NCI-H226 (cell line): Measurements from ENCODE around the gene PRELID3B.
A peak's percentile ranks its signal among the peaks of the same experiment; 100 is the strongest.

Source experiments
- DNase-seq: peaks from one replicate; pipeline ENCODE4 v3.0.0-alpha.2; 2015

The PRELID3B gene

GRCh38 chr20:59042151-59042795 is at the start of gene PRELID3B:
TSS of gene PRELID3B (minus strand) at chr20:59042786. CDS start at chr20:59042730, 56 bp downstream.
- DNase-seq = no peak

DNA sequence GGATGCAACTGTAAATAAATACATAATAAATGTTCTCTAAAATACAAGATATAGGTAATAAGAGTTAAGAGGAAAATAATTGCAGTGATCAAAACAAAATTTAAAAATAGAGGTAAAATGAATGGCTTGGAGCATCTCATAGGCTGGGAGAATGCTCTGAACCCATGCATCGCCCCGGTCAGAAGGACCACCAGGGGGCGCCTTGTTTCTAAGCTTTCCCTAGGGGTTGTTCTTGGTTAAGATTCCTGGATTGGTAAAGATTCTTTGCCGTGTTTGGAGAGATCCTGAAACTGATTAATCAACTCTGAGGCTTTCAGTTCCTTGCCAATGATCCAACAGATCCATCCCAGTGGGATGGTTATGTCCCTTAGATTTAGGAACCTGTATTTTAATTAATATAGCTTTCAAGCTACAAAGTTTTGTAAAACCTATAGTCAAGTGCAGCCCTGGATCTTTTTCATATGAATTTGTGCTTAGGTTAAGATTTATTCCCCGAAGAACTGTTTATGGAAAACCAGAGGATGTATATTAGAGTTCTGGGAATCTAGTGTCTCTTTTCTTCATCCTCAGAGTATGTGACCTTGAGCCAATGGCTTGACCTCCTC is 45.3 kb upstream of the PRELID3B start:
- peak; percentile 22 for DNase-seq

DNA sequence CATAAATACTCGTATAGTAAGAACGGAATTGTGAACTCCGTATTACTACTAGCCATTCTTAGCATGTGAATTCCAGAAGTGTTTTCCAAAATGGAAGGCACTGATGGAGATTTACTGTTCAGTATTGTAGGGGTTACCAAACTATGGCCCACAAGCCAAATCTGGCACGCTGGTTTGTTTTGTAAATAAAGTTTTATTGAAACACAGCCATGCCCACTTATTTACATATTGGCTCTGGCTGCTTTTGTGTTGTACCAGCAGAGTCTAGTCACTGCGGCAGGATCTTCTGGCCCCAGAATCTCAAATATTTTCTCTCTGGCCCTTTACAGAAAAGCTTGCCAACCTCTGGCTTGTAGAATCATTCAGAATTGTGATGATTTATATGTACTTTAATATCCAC is 44.3 kb upstream of the PRELID3B start:
- DNase-seq = no peak

- no peak for DNase-seq
These were observed 41.7 kb upstream of the PRELID3B start for GRCh38 chr20:59084041-59084850.

GRCh38 chr20:59082981-59083380 is 40.4 kb upstream of the PRELID3B start:
- peak; percentile 97 for DNase-seq

GRCh38 chr20:59082077-59082740 is 39.6 kb upstream of the PRELID3B start:
- DNase-seq = peak; percentile 80

DNA sequence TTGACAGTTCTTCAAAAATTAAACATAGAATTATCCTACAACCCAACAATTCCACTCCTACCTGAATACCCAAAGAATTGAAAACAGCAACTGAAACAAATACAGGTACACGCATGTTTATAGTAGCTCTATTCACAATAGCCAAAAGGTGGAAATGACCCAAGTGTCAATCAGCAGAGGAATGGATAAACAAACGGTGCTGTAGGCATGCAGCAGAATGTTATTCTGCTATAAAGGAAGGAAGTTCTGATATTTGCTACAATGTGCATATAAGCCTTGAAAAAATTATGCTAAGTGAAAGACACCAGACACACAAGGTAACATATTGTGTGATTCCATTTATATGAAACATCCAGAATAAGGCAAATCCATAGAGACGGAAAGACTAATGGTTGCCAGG is 38.5 kb upstream of the PRELID3B start:
- DNase-seq = no peak

- DNase-seq = peak; percentile 72
These were observed 35.6 kb upstream of the PRELID3B start for GRCh38 chr20:59078231-59078630.

DNA sequence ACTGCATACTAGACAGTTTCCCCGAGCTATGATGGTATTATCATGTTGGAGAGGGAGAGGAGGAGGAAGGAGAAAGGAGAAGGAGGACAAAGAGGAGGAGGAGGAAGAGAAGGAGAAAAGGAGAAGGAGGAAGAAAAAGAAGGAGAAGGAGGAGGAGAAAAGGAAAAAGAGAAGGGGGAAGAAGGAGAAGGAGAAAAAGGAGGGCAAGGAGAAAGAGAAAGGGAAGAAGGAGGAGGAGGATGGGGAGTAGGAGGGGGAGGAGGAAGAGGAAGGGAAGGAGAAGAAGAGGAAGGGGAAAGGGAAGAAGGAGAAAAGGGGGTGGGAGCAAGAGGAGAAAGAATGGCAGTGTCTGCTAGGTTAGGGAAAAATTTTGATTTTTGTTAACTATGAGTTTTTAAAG is 35.1 kb upstream of the PRELID3B start:
- no peak for DNase-seq

DNA sequence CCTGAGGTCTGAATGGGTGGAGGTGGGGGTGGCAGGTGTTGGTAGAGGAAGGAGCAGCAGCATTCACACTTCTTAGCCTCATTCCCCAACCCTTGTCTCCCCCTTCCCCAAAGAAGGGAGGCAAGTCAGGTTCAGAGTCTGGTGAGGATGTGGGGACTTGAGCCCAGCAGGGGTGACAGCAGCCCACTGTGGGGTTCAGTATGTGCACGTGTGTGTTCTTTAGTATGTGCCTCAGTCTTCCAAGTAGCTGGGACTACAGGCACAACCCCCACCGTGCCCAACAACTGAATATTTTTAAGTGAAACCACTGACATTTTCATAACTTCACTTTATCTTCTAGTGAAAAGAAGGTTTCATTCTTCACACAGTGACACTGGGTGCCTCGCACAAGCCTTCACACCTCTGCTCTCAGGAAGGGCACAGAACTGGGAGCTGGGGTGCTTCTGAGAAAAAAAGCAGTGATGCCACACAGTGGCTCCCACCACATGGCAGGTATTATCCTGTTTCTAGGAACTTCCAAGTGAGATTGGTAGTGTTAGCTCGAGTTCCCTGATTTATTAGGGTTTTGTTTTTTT is 33.4 kb upstream of the PRELID3B start:
- no peak for DNase-seq

DNA sequence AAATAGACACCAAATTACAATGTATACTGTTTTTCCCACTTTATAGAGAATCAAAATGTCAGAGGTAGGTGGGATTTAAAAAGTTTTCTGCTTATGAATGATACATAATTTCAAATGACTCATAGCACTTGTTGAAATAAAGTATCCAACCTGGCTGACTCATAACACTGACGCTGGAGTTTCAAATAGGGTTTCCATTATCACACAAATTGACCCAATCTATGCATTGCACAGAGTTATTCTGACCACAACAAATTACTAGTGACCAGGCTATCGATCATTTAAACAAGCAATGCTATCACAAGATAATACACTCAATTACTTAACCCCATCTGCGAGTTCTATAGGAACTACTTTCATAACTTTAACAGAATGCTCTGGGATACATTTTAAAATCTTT is 31.9 kb upstream of the PRELID3B start:
- DNase-seq = peak; percentile 80

- DNase-seq = no peak
These were observed 31.0 kb upstream of the PRELID3B start for GRCh38 chr20:59073582-59073981.

DNA sequence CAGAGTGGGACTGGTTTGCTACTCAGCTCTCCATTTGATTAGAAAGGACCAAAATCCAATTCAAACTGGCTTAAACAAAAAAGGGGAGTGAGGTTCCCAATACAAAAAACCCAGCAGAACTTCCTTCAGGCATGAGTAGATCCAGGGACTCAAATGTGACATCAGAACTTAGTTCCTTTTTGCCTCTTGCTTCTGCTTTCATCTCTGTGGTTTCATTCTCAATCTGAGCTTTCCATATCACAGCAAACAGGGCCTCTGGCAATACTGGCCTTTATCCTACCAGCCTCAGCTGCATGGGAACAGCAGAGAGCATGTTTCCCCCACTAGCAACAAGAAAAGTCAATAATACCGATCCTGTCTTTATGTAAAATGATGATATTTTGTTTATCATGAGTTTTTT is 28.6 kb upstream of the PRELID3B start:
- no peak for DNase-seq

DNA sequence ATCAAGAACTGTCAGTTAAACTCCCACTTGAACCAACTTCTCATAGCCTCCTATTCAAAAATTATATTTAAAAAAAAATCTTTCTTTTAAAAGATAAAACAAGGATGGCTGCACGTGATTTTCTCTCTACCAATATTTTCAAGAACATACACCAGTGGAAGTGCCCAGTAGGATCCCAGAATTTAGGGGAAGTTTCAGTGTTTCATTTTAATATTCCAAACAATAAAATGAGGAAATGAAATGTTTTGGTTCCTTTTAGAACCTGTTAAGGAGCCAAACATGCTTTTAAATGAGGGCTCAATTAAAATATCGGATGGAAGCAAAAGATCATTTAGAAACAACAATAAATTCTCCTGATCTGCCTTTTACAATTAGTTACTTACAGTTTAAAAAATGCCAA is 26.4 kb upstream of the PRELID3B start:
- no peak for DNase-seq

DNA sequence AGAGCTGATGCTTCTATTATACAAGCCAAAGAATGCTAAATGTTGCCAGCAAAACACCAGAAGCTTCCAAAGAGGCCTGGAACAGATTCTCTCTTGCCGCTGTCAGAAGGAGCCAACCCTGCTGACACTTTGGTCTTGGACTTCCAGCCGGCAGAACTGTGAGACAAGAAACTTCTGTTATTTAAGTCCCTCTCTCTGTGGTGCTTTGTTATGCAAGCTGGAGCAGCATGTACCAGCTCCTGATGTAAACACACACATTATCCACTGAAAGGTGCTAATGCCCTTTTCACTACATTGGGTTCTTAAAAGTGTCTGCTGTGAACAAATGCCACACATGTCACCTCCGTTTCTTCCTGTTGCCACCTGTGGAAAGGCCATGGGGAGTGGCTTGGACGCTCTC is 25.9 kb upstream of the PRELID3B start:
- no peak for DNase-seq

- no peak for DNase-seq
These were observed 21.7 kb upstream of the PRELID3B start for GRCh38 chr20:59064214-59064722.

GRCh38 chr20:59063358-59064213 is 21.0 kb upstream of the PRELID3B start:
- DNase-seq = peak; percentile 99

DNA sequence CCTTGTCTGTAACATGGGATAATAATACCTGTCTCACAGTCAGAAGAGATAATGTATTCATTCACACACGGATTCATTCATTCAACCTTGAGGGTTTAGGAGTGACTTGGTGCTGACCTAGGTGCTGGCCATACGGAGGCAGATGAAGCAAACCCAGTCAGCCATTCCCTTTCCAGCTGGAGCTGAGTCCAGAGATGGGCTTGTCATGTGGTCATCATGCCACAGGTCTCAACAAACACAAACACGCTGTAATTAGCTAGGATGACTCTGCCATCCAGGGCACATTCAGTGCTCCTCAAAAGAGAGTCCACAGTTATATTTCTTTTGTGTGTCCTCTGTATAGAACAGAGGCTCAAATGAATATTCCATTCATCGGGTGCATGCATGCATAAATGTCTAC is 19.5 kb upstream of the PRELID3B start:
- no peak for DNase-seq

GRCh38 chr20:59055302-59055701 is 12.7 kb upstream of the PRELID3B start:
- peak; percentile 22 for DNase-seq

DNA sequence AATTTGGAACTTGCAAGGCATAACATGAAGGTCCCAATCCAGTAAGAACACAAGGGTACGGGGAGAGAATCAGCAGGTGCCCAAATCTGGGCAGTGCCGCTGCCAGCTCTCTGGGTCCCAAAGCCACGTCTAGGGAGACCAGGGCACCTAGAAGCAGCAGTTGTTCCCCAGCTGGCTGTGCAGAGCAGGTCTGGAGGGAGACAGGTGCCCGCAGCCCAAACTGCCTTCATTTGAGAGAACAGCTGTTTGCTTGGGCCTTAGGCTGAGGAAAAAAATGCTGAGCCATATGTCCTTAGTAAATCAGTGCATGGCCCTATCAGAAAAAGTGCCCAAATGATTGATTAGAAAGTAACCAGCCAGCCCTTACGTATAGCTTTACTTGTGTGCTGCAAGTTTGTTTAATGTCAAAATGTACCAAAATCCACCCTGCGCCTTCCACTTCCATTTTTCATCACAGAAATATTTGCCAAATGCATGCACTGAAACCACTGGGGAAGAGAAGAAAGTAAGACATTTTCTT is 9.1 kb upstream of the PRELID3B start:
- no peak for DNase-seq

- DNase-seq = no peak
These were observed 7.9 kb upstream of the PRELID3B start for GRCh38 chr20:59050437-59050836.

GRCh38 chr20:59048681-59049030 is 6.1 kb upstream of the PRELID3B start:
- no peak for DNase-seq
